CD14-positive monocyte (primary cell): ENCODE measurements around the gene ZNF32. TPM values are rescaled to one million over a fixed set of nuclear protein-coding genes. Genes with fewer than 3 reads are reported as not detected.

Source experiments
- DNase-seq, 3 donors: peaks; one replicate each; pipeline ENCODE4 v3.0.0-alpha.2; 2011 to 2022
- H2AFZ ChIP-seq: 2 replicates; pipeline ENCODE4 v1.6.0; 2012; ENCODE audit warnings: mild to moderate bottlenecking, low read depth, low read length, inconsistent platforms; ENCODE audit not compliant: insufficient read depth, poor library complexity, severe bottlenecking
- H3K27ac ChIP-seq, 2 donors: 1 replicate in 1 of 2; 2 replicates in 1 of 2; pipeline ENCODE4 v1.5.1; 2012 to 2013; ENCODE audit warnings: low read length in 2 of 2, control low read depth in 1 of 2, inconsistent platforms in 1 of 2, low read depth in 1 of 2, mild to moderate bottlenecking in 1 of 2
- H3K27me3 ChIP-seq, 2 donors: one replicate each; pipeline versions ENCODE4 v1.6.0 to v1.6.1; 2011 to 2013; ENCODE audit warnings: low read length in 2 of 2; ENCODE audit not compliant: control insufficient read depth in 2 of 2, insufficient read depth in 2 of 2
- H3K36me3 ChIP-seq, 2 donors: replicated peaks in 1 of 2; 1 replicate in 1 of 2; 2 replicates in 1 of 2; pipeline versions ENCODE4 v1.5.1 to v1.6.1; 2012 to 2013; ENCODE audit warnings: low read length in 2 of 2, control low read depth in 1 of 2, inconsistent platforms in 1 of 2, mild to moderate bottlenecking in 1 of 2; ENCODE audit not compliant: insufficient read depth in 2 of 2, control insufficient read depth in 1 of 2
- H3K4me1 ChIP-seq, 2 donors: 1 replicate in 1 of 2; 2 replicates in 1 of 2; pipeline versions ENCODE4 v1.5.1 to v1.6.1; 2012 to 2013; ENCODE audit warnings: low read length in 2 of 2, control low read depth in 1 of 2, inconsistent platforms in 1 of 2, mild to moderate bottlenecking in 1 of 2, moderate library complexity in 1 of 2; ENCODE audit not compliant: insufficient read depth in 2 of 2, control insufficient read depth in 1 of 2
- H3K4me2 ChIP-seq: replicated peaks from 2 replicates; pipeline ENCODE3; 2012; ENCODE audit warnings: low read length, moderate library complexity, mild to moderate bottlenecking; ENCODE audit not compliant: poor library complexity, severe bottlenecking; ENCODE audit errors: extremely low read depth
- H3K4me3 ChIP-seq, 3 experiments: fragments of 200-600 bp in 1 of 3; sonication (generic) in 1 of 3; replicated peaks in 1 of 3; 1 replicate in 2 of 3; 2 replicates in 1 of 3; pipeline ENCODE4 v1.5.1; 2011 to 2013; ENCODE audit warnings: low read length in 3 of 3, mild to moderate bottlenecking in 3 of 3, control low read depth in 2 of 3, low read depth in 2 of 3, inconsistent platforms in 1 of 3, moderate library complexity in 1 of 3
- H3K79me2 ChIP-seq: 2 replicates; pipeline ENCODE4 v1.6.0; 2012; ENCODE audit warnings: mild to moderate bottlenecking, control low read depth, inconsistent platforms, low read length, moderate library complexity; ENCODE audit not compliant: insufficient read depth
- H3K9ac ChIP-seq: 2 replicates; pipeline ENCODE4 v1.6.0; 2017; ENCODE audit warnings: low read length, mild to moderate bottlenecking; ENCODE audit not compliant: insufficient read depth, poor library complexity, severe bottlenecking
- H3K9me3 ChIP-seq, 2 donors: replicated peaks in 1 of 2; 1 replicate in 1 of 2; 2 replicates in 1 of 2; pipeline versions ENCODE4 v1.5.1 to v1.6.1; 2012 to 2013; ENCODE audit warnings: low read length in 2 of 2, control low read depth in 1 of 2; ENCODE audit not compliant: control insufficient read depth in 1 of 2, insufficient read depth in 1 of 2
- H4K20me1 ChIP-seq: 2 replicates; pipeline ENCODE4 v1.6.0; 2012; ENCODE audit warnings: mild to moderate bottlenecking, low read length, control low read depth, moderate library complexity; ENCODE audit not compliant: insufficient read depth
- H3K27ac Mint-ChIP-seq, 7 donors: one replicate each; pipeline ENCODE4 v1.8.0; 2020; ENCODE audit warnings: mild to moderate bottlenecking in 7 of 7, mixed read lengths in 7 of 7, moderate library complexity in 6 of 7, inconsistent platforms in 2 of 7
- H3K27me3 Mint-ChIP-seq, 3 donors: one replicate each; pipeline ENCODE4 v1.8.0; 2021 to 2022; ENCODE audit warnings: low read depth in 3 of 3, mild to moderate bottlenecking in 3 of 3, mixed read lengths in 3 of 3, moderate library complexity in 3 of 3, inconsistent platforms in 1 of 3
- H3K36me3 Mint-ChIP-seq, 2 donors: one replicate each; pipeline ENCODE4 v1.8.0; 2020; ENCODE audit warnings: mixed read lengths in 2 of 2, inconsistent platforms in 1 of 2, mild to moderate bottlenecking in 1 of 2
- H3K4me1 Mint-ChIP-seq: one replicate; pipeline ENCODE4 v1.8.0; 2020; ENCODE audit warnings: mild to moderate bottlenecking, mixed read lengths
- H3K4me3 Mint-ChIP-seq, 2 donors: one replicate each; pipeline ENCODE4 v1.8.0; 2020; ENCODE audit warnings: mild to moderate bottlenecking in 2 of 2, mixed read lengths in 2 of 2, moderate library complexity in 1 of 2
- H3K9me3 Mint-ChIP-seq, 7 donors: one replicate each; pipeline ENCODE4 v1.8.0; 2020 to 2022; ENCODE audit warnings: mixed read lengths in 7 of 7, mild to moderate bottlenecking in 6 of 7, moderate library complexity in 6 of 7, inconsistent platforms in 2 of 7
- CTCF ChIP-seq: fragments of 200-600 bp; IDR thresholded peaks from one replicate; pipeline ENCODE4 v1.8.0; 2022; ENCODE audit warnings: antibody characterized with exemption, mild to moderate bottlenecking
- WGBS: methylation state at CpG from one replicate; pipeline ENCODE4 v1.1.5; 2013; ENCODE audit warnings: missing lambda C conversion rate; ENCODE audit not compliant: insufficient coverage; 5-methylcytosine and 5-hydroxymethylcytosine counted together
- intact Hi-C, 2 donors: fragments of 100-400 bp; cut with micrococcal nuclease; formaldehyde crosslinking; loops; one replicate each; pipeline versions ENCODE4 v1.15.0 to v1.15.1; 2023
- polyA plus RNA-seq, 3 donors: library from polyadenylated mRNA; depleted of rRNA in 1 of 3; unstranded in 2 of 3; stranded (reverse) in 1 of 3; fragments of 300-500 nt in 2 of 3; fragments of >200 nt in 1 of 3; fragmentation: Illumina TruSeq in 2 of 3; gene quantifications; 1 replicate in 2 of 3; 2 replicates in 1 of 3; pipeline ENCODE4 v1.2.3, GENCODE V29; 2012 to 2021

Gene ZNF32
- polyA plus RNA-seq, 3 donors = 16.7 to 33.6 (median 33.0) TPM

DNA sequence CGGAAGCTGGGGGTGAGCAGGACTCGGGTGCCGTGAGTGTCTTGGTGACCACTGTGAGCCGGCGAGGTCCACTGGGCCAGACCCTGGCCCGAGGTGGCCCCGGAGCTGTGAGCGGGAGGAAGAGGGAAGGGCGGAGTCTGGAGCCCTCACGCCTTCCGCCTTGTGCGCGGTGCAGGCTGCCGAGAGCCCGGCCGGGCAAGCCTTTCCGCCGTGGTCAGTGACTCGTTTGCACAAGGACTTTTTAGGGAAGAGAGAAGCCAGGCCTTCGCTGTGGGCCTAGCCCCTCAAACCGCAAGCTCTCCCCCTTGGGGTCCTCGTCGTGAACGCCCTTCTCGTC is 40.9 kb upstream of the ZNF32 start:
- Histone ChIP-seq H3K4me2 (peak overlapping the region; percentile 90), H3K79me2 (no peaks in the 10 kb centered on the region), H3K9ac (peak overlapping the region; percentile 67), H2AFZ (peak overlapping the region; percentile 98), H3K4me1 (peaks cover 11 to 17% of the 10 kb centered on the region in 2 donors), H3K9me3 (no peaks in the 10 kb centered on the region), H3K4me3 (peak overlapping the region; percentile 57 to 88 (median 69)), H3K27ac (peak overlapping the region; percentile 17 to 79), H3K27me3 (peaks cover 4 to 16% of the 10 kb centered on the region in 2 donors), H4K20me1 (no peaks in the 10 kb centered on the region), H3K36me3 (no peaks in the 10 kb centered on the region)
- intact Hi-C loops = no loop called here
- peaks cover 25 to 46% (median 26%) of the 10 kb centered on the region in 3 donors for H3K27me3 Mint-ChIP-seq
- H3K9me3 Mint-ChIP-seq = peaks cover 0 to 6% (median 0%) of the 10 kb centered on the region in 7 donors
- peak overlapping the region in 6 of 7 donors; percentile 71 to 85 (median 80) for H3K27ac Mint-ChIP-seq
- peak; percentile 49 to 56 (median 54) for DNase-seq
- WGBS = 2% methylated on average over 24 of the region's 25 CpGs
- no peaks in the 10 kb centered on the region for H3K36me3 Mint-ChIP-seq
- TF ChIP-seq CTCF = no peak
- H3K4me3 Mint-ChIP-seq = peak overlapping the region; percentile 89 to 94
- H3K4me1 Mint-ChIP-seq = peaks cover 12% of the 10 kb centered on the region

GRCh38 chr10:43689007-43689491 is 40.4 kb upstream of the ZNF32 start:
- H3K27ac Mint-ChIP-seq = peak overlapping the region in 2 of 7 donors; percentile 71 to 84
- H3K4me1 Mint-ChIP-seq = peaks cover 12% of the 10 kb centered on the region

More at GRCh38 chr10:43689007-43689491, 40.4 kb upstream of the ZNF32 start:
- peaks cover 11 to 17% of the 10 kb centered on the region in 2 donors for H3K4me1 ChIP-seq
- peaks cover 0 to 8% (median 1%) of the 10 kb centered on the region in 7 donors for H3K9me3 Mint-ChIP-seq
- peak overlapping the region; percentile 57 to 88 (median 69) for H3K4me3 ChIP-seq
- H3K27me3 ChIP-seq = peaks cover 4 to 16% of the 10 kb centered on the region in 2 donors
- no peaks in the 10 kb centered on the region for H3K79me2 ChIP-seq
- WGBS = 79% methylated on average over 13 of the region's 25 CpGs
- peak overlapping the region; percentile 89 to 94 for H3K4me3 Mint-ChIP-seq
- no peaks in the 10 kb centered on the region for H3K36me3 ChIP-seq
- no peak for DNase-seq
- no peaks in the 10 kb centered on the region for H4K20me1 ChIP-seq
- peak overlapping the region; percentile 90 for H3K4me2 ChIP-seq
- H3K27ac ChIP-seq = peak overlapping the region in 1 of 2 donors; percentile 79
- intact Hi-C loops = no loop called here
- no peaks in the 10 kb centered on the region for H3K9me3 ChIP-seq
- H3K27me3 Mint-ChIP-seq = peaks cover 25 to 43% (median 26%) of the 10 kb centered on the region in 3 donors
- H2AFZ ChIP-seq = peak overlapping the region; percentile 98
- peak overlapping the region; percentile 67 for H3K9ac ChIP-seq
- no peak for TF ChIP-seq CTCF
- no peaks in the 10 kb centered on the region for H3K36me3 Mint-ChIP-seq
